Stimulated activated CD4-positive, alpha-beta T cell treated with anti-CD3 and anti-CD28 coated beads, Interleukin-4, amount 100 ng/mL, for 48 hours (primary cell): ENCODE results near the gene TWSG1.
"Not testable (repeated sequence)": the region's sequence is repeated elsewhere in the genome, so short reads cannot be mapped to it uniquely, and the experiment has no call there.

Source experiments
- DNase-seq, 2 donors: peaks; one replicate each; pipeline ENCODE4 v3.0.0-alpha.2; 2020; ENCODE audit warnings: low read depth in 2 of 2

Gene TWSG1

DNA sequence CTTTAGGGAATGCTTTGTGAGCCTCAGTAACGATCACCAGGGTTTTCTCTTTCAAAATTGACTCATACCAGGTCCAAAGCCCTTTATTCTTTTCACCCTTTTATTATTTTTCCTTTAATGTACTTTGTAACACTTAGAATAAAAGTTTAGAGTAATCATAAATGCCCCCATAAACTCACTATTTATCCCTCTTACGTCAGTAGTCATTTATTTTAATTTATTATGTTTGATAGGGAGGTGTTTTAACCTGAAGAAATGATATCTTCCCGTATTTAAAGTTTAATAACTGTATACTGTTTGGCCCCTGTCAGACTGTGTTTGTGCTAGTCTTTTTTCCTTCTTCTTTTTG lies 1.1 kb downstream of the TWSG1 start:
- no peak for DNase-seq

DNA sequence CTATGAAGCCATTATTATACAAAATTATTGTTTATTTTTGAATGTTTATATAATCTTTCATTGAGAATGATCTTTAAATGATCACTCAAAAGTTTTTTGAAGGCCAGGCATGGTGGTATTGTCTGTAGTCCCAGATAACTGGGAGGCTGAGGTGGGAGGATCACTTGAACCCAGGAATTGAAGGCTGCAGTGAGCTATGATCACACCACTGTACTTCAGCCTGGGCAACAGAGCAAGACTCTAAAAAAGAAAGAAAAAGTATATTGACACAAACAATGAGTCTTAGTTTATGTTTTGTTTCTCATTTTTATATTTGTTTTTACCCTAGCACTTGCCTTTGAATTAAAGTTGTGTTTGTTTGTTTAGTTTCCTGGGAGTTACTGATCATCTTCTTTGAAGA lies 2.3 kb downstream of the TWSG1 start:
- DNase-seq, result no peak

DNA sequence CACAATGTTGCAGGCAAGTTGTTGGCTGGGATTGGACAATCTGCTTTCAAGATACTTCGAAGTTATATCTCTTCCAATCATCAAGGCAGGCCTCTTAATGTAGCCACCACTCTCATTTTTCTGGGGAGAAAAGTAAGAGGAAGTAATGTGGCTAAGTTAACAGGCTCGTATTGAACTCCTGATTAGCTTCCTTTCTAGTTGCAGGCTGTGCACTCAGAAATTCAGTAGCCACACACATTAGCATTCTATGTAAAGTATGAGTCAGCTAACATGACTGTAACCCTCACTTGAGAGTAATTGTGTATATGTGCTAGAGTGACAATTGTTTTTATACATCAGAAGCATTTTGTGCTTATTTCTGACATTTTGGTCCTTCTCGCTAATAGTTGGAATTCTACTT lies 3.3 kb downstream of the TWSG1 start:
- DNase-seq, result no peak

DNA sequence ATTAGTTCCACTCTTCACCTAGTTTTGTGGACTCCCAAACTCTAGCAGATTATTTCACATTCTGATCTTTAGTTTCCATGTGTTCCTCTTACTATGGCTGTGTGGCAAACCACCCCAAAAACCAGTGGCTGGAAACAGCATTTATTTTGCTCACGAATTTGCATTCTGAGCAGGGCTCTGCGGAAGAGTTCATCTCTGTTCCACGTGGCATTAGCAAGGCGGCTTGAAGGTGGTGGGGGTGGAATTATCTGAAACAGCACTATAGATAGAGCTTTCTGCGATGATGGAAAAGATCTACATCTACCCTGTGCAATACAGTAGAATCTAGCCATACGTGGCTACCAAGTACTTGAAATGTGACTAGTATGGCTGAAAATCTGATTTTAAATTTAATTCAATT lies 5.9 kb downstream of the TWSG1 start:
- DNase-seq, result no peak

DNA sequence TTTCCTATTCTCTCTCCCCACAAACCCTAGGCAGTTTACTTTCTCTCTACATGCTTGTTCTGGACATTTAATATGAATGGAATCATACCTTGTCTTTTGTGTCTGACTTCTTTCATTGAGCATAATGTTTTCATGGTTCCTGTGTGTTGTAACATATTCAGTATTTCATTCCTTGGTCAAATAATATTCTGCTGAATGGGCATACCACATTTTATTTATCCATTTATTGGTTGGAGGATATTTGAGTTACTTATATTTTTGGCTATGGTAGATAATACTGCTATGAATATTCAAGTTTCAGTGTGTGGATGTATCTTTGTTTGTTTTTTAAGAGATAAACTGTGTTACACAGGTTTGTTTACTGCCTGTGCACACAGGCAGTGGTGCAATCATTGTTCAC lies 9.0 kb downstream of the TWSG1 start:
- no peak for DNase-seq

DNA sequence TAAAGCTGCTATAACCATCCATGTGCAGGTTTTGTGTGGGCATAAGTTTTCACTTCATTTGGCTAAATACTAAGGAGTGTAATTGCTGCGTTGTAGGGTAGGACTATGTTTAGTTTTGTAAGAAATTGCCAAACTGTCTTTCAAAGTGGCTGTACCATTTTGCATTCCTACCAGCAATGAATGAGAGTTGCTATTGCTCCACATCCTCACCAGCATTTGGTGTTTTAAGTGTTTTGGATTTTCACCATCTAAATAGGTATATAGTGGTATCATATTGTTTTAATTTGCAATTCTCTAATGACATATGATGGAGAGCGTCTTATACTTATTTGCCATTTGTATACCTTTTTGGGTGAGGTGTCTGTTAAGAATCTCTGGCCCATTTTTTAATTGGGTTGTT lies 12.2 kb downstream of the TWSG1 start:
- no peak for DNase-seq

DNA sequence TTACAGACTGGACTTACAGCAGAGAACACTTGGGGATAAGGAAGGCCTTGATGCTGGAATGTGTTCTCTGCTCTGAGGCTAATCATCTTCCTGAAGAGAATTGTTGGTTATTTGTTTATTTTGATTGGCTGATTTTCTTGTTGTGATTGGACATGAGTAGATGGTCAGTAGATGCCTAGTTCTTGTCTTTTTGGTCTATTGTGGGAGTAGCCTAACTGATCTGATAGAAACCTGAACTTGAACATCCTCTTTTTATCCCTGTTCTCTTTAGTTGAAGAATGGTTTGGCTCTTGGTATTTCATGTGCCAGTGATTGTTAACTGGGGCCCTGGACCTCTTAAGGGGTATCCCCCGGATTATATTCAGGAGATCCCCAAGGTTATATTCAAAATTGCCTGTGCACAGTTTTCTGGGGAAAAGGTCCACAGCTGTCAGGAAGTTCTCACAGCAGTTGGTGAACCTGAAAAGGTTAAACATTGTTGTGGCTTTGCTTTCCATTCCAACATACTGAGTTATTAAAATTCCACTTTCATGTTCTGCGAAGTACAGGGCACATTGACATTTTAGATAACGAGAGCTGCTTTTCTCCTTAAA lies 13.6 kb downstream of the TWSG1 start:
- DNase-seq, result no peak

DNA sequence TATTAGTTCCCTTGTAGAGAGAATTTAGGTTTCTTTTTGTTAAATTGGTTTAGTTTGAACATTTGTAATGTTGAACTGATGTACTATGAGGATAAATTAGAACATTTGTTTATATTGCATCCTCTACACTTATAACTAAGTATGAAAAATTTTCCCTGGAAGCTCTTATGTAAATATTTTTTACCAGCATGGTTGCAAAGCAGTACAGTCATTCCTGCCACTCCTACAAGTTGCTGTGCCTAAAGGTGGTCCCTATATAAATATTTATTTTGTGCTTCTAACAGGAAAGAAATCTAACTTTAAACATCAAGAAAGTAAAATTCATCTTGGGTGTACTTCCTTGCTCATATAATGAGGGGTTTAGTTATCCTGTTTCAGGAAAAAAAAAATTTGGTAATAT lies 14.2 kb downstream of the TWSG1 start:
- DNase-seq, result no peak

DNA sequence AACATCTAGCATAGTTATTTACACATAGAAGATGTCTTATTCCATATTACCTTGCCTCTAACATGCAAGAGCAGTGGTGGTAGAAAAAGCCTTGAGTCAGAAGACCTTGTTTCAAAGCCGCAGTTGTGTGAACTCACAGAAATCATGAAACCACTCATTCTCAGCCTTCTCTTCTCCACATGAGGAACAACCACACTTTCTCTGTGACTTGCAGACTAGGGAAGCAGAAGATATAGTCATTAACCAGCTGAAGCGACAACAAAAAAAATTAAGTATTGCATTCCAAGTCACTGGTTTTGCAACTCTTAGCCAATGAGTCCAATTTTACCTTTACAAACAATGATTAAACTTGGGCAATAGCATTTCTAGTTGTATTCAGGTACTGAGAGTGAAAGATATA lies 19.0 kb downstream of the TWSG1 start:
- DNase-seq, result no peak

DNA sequence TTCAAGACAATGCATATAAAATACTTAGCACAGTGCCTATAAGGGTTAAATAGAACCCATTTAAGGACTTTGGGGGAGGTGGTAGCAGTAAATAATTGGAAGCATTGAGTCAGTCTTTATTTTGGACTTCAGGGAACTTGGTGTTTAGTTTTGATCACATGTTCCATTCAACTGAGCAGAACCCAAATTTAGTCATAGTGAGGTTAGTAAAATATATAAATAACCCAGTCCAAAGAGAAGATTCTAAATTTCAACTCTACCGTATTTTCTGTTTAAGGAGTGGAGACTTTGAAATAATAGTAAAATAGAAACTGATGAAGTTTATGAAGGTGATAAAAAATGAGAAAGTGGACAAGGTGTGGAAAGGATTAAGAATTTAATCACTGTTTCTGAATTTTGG lies 19.7 kb downstream of the TWSG1 start:
- DNase-seq, result no peak

DNA sequence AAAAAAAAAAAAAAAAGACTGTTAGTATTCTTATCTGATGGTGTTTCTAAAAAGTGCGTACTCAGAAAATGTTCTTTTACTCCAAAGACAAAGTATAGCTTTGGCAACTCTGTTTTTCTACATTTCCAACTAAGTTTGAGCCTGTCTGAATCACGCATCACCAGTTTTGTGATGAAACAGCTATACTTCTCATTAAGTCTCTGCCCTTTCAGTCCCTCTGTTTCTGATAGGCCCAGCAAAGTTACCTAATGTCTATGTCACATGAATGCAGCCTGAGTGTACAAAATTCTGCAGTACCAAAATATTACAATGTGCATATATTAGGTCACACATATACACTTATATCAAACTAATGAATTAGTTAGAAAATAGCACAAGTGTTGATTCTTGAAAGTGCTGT lies 22.4 kb downstream of the TWSG1 start:
- no peak for DNase-seq

DNA sequence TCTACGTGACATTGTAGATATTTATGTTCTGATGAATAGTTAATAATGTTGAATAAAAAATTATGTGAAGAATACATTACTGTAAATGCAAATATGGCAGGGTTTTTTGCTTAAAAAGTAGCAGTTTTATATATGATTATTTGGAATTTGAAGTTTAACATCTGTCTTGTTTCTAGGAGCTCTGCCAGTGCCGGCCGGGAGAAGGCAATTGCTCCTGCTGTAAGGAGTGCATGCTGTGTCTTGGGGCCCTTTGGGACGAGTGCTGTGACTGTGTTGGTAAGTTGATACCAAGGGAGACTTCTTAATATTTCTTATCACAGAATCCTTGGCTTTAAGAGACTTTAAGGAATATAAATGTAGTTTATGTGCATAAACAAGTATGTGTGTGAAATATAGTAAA lies 25.2 kb downstream of the TWSG1 start:
- DNase-seq, result no peak

DNA sequence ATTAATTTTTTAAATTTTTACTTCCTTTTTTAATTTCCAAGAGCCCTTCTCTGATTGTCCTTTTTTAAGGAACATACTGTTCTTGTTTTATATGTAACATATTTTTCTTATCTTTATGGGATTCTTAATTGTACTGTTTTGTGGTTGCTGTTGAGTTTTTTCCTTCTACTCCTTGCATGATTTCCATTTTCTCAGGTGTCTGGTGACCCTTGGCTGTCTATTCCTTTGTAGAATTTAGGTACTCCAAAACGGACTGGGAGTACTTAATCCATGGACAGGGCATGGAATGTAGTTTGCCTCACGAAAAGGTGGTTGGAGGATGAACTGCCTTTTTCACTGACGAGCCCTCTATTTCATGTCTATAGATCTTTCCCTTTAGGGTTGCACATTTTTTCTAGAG lies 26.6 kb downstream of the TWSG1 start:
- DNase-seq, result no peak

DNA sequence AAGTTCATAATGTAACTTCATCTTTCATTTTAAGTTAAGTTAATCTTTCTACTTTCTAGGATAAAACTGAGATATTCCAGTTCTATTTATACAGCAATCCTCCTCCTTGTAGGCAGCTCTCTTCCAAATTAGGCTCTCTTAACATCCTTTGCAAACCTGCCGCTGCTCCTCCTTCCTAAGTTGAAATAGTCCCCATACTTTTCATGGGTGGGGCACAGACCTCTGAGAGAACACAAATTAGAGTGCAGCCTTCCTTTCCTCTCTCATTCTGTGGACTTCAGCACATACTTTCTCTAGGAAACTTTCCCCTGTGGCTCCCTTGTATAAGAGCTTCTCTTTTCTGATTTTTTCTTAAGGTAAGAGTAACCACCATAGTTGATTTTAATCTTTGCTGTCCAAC lies 28.3 kb downstream of the TWSG1 start:
- DNase-seq, result no peak

DNA sequence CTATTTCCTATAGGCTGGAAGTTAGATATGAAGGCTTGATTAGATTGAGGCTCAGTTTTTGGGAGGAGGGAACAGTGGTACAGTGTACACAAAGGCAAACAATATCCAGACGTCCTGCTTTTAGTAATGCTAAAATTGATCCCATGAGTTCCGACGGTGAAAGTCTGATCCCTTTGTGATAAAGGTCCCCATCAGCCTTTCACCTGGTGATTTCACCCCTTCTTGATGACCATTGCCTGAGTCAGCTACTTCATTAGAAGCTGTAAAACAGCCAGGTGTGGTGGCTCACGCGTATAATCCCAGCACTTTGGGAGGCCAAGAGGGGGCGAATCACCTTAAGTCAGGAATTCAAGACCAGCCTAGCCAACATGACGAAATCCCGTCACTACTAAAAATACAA lies 29.7 kb downstream of the TWSG1 start:
- DNase-seq, result no peak

DNA sequence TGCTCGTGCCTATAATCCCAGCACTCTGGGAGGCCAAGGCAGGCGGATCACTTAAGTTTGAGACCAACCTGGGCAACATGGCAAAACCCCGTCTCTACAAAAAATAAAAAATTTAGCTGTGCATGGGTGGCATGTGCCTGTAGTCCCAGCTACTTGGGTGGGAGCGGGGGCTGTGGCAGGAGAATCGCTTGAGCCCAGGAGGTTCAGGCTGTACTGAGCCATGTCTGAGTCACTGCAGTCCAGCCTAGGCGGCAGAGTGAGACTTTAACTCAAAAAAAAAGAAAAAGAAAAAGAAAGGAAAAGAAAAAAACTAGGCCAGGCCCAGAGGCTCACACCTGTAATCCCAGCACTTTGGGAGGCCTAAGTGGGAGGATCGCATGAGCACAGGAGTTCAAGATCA lies 30.8 kb downstream of the TWSG1 start:
- no peak for DNase-seq

DNA sequence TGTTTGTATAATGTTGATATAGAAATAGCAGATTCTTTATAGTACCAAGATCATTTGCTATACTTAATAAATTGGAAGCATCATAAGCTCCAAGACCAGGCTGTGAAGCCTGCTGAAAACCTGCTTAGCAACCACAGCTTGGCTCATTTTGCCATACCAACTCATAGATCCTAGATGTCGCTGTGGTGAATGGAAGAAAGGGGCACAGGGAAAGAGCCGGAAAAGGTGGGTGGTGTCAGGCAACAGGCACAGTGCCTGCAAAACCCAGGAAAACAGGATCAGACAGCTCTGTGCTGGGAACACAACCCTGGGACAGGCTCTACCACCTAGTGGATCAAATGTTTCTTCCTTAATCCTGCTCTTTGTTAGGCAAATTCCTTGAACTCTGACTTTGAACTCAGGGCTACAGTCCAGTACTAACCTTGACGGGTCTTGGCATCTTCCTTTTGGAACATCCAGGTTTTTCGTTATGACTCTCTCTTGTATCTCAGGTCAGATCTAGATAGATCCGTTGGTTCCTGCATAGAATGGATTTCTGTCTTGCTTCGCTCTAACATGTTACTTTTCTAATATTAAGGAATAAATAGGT lies 31.6 kb downstream of the TWSG1 start:
- DNase-seq, result no peak

DNA sequence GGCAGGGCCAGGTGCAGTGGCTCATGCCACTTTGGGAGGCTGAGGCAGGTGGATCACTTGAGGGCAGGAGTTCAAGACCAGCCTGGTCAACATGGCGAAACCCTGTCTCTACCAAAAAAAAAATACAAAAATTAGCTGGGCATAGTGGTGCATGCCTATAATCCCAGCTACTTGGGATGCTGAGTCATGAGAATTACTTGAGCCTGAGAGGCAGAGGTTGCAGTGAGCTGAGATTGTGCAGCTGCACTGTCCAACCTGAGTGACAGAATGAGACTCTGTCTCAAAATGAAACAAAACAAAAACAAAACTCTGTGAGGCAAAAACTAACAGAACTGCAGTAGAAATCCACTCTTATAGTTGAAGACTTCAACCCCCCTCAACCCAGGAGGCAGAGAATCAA lies 38.7 kb downstream of the TWSG1 start:
- not testable (repeated sequence) for DNase-seq

DNA sequence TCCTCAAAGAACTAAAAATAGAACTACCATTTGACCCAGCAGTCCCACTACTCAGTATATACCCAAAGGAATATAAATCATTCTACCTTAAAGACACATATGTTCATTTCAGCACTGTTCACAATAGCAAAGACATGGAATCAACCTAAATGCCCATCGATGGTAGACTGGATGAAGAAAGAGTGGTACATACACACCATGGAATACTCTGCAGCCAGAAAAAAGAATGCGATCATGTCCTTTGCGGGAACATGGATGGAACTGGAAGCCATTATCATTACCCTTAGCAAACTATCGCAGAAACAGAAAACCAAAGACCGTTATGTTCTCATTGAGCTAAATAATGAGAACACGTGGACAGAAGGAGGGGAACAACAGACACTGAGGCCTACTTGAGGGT lies 44.5 kb downstream of the TWSG1 start:
- no peak for DNase-seq

DNA sequence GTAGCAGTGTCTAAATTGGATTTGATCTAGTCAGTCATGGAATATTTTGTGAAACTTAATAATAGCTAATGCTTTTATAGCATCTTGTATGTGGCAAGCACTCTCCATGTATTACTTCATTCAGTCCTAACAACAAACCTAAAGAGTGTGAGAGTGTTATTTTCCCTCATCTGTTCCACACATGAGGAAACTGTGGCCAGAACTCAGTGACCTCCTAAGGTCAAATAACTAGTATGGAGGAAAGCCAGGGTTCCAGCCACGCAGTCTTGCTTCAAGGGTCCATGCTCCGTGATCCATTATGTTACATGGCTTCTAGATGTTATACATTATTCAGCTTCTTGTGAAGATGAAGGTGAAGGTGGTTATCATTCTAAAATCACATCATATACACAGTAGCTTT lies 45.5 kb downstream of the TWSG1 start:
- no peak for DNase-seq

DNA sequence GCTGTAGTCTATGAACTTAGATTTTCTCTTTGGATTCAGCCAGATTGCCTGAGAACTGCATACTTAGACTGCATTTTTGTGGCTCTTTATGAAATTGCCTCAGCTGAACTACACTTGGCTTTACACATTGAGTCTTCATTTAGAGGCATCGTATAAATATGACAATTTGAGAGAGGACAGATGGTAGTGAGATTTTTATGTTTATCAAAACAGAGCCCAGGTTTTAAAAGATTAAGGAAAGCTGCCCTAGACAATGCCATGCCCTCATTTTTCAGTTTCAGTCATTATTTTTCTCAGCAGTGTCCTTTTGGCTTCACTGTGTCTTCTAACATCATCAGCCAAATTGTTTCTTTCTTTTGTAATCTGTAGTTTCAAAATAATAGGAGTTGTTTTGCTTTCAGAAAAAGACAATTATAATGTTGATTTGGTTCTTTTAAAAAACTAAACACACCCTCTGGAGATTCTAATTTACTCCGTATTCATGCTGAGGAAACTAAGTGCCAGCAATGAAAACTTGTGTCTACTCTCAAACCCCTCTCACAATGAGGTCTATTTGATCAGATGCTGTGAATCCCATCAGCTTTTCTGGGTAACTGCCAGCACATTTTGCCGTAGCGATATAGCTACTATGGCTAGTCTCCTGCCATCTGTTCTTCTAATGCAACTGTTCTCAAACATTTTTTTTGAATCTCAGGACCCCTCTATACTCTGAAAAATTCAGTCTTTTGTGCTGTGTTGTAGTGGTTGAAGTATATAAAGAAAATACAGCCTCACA lies 46.2 kb downstream of the TWSG1 start:
- DNase-seq, result no peak

DNA sequence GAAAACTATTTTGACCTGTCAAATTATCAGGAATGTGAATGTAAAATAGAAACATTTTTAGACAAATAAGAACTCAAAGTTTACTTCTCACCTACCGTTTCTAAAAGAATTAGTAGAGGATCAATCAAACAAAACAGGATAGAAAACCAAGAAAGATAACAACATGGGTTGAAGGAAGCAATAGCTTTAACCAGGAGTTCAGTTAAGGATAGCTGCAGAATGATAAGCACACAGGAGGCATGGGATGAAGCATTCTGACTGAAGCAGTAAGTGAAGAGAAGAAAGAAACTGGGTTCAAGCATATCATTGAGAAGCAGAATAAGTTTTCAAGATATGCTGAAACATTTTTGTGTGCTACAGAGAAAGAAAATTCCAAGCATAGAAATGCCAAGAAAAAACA lies 52.3 kb downstream of the TWSG1 start:
- no peak for DNase-seq

DNA sequence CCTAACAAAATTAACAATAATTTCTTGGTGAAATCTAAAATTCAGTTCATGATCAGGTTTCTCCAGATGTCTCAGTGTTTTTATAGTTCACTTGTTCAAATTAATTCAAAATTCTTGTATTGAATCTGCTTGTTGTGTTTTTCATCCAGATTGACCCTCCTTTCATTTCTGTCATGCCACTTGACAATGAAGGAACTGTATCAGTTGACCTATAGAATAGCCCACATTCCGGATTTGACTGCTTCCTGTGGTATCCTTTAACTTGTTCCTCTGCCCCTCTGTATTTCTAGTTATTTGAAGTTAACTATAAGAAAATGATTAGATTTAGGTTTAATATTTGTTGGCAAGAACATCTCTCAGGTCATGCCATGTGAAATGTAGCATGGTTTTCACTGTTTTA lies 53.3 kb downstream of the TWSG1 start:
- no peak for DNase-seq

DNA sequence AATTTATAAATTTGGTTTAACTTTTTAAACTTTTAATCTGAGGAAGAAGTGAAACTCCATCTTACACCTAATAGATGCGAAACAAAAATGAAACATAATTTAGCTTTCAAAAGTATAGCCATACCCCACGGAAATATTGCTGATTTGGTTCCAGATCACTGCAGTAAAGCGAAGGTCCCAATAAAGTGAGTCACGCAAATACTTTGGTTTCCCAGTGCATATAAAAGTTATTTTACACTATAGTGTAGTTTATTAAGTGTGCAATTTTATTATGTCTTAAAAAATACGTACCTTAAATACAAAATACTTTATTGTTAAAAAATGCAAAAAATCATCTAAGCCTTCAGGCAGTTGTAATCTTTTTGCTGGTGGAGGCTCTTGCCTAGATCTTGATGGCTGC lies 55.1 kb downstream of the TWSG1 start:
- DNase-seq, result no peak
